Peyer's patch (tissue), 4 donors: ENCODE data around the gene B3GALT6. TPM values are rescaled to one million over a fixed set of nuclear protein-coding genes. Genes with fewer than 3 reads are reported as not detected.

ENCODE experiments used
- DNase-seq, 3 donors: peaks; one replicate each; pipeline ENCODE4 v3.0.0-alpha.2; 2017 to 2019
- H3K27ac ChIP-seq, 4 donors: fragments of 200-600 bp; sonication (generic); one replicate each; pipeline ENCODE4 v1.5.1; 2016 to 2019
- H3K27me3 ChIP-seq, 2 donors: fragments of 200-600 bp; sonication (generic); one replicate each; pipeline ENCODE4 v1.5.1; 2019
- H3K36me3 ChIP-seq, 3 donors: fragments of 200-600 bp; sonication (generic); one replicate each; pipeline ENCODE4 v1.5.1; 2016 to 2019
- H3K4me1 ChIP-seq, 4 donors: fragments of 200-600 bp; sonication (generic); one replicate each; pipeline ENCODE4 v1.5.1; 2016 to 2019
- H3K4me3 ChIP-seq, 4 donors: fragments of 200-600 bp; sonication (generic); 1 replicate in 3 of 4; 2 replicates in 1 of 4; pipeline ENCODE4 v1.5.1; 2016 to 2019; ENCODE audit warnings: mild to moderate bottlenecking in 1 of 4
- H3K9me3 ChIP-seq, 4 donors: fragments of 200-600 bp; sonication (generic); one replicate each; pipeline ENCODE4 v1.5.1; 2016 to 2019; ENCODE audit warnings: mild to moderate bottlenecking in 1 of 4
- CTCF ChIP-seq, 6 experiments: fragments of 450-650 bp in 4 of 6; fragments of 200-600 bp in 2 of 6; sonication (generic) in 1 of 6; IDR thresholded peaks; one replicate each; pipeline ENCODE4 v1.5.1; 2017 to 2019; ENCODE audit warnings: antibody characterized with exemption in 6 of 6, mild to moderate bottlenecking in 3 of 6, moderate library complexity in 1 of 6
- POLR2A ChIP-seq, 2 donors: fragments of 450-650 bp; IDR thresholded peaks; one replicate each; pipeline ENCODE4 v1.5.1; 2017; ENCODE audit warnings: antibody characterized with exemption in 2 of 2, mild to moderate bottlenecking in 2 of 2, moderate library complexity in 2 of 2
- total RNA-seq, 4 donors: library from RNA; depleted of rRNA; stranded (reverse); fragments of >200 nt; gene quantifications; one replicate each; pipeline ENCODE4 v1.1.0, GENCODE V29; 2016

B3GALT6 gene
- total RNA-seq, 4 donors from 2014 or later = 9.1 to 13.4 (median 10.6) TPM

GRCh38 chr1:1204425-1204920, 27.6 kb upstream of the B3GALT6 start:
- DNase-seq = peak in 1 of 3 donors; percentile 37
- Histone ChIP-seq H3K4me1 (peaks cover 0 to 54% (median 36%) of the 10 kb centered on the region in 4 donors), H3K9me3 (no peaks in the 10 kb centered on the region), H3K27me3 (peaks cover 0 to 16% of the 10 kb centered on the region in 2 donors), H3K27ac (no peak overlapping the region), H3K4me3 (no peak overlapping the region), H3K36me3 (no peaks in the 10 kb centered on the region)
- TF ChIP-seq CTCF (IDR thresholded peaks at IDR 0.05) = no peak
- no peak for TF ChIP-seq POLR2A (IDR thresholded peaks at IDR 0.05)

- peak in 1 of 3 donors; percentile 43 for DNase-seq
- Histone ChIP-seq H3K36me3 (no peaks in the 10 kb centered on the region), H3K4me1 (peaks cover 0 to 54% (median 36%) of the 10 kb centered on the region in 4 donors), H3K27me3 (peaks cover 0 to 16% of the 10 kb centered on the region in 2 donors), H3K27ac (peak overlapping the region in 1 of 4 donors; percentile 61), H3K9me3 (no peaks in the 10 kb centered on the region), H3K4me3 (peak overlapping the region in 3 of 4 donors; percentile 30 to 44 (median 43))
- TF ChIP-seq CTCF (IDR thresholded peaks at IDR 0.05) = no peak
- TF ChIP-seq POLR2A (IDR thresholded peaks at IDR 0.05) = no peak
These were observed 26.9 kb upstream of the B3GALT6 start for GRCh38 chr1:1204998-1205768.

GRCh38 chr1:1205769-1206375, 26.2 kb upstream of the B3GALT6 start:
- TF ChIP-seq CTCF (IDR thresholded peaks at IDR 0.05) = no peak
- TF ChIP-seq POLR2A (IDR thresholded peaks at IDR 0.05) = no peak
- no peaks in the 10 kb centered on the region for H3K36me3 ChIP-seq
- H3K27me3 ChIP-seq = peaks cover 0 to 15% of the 10 kb centered on the region in 2 donors
- H3K4me1 ChIP-seq = peaks cover 0 to 47% (median 33%) of the 10 kb centered on the region in 4 donors
- DNase-seq = peak in 1 of 3 donors; percentile 52
- H3K9me3 ChIP-seq = no peaks in the 10 kb centered on the region
- H3K27ac ChIP-seq = peak overlapping the region in 2 of 4 donors; percentile 59 to 61
- peak overlapping the region; percentile 19 to 44 (median 36) for H3K4me3 ChIP-seq

GRCh38 chr1:1206376-1206965, 25.6 kb upstream of the B3GALT6 start, which contains the start of gene TNFRSF18:
Gene TNFRSF18, minus strand, starts transcription at chr1:1206592. Its CDS starts 21 bp downstream, at chr1:1206571.
- H3K36me3 ChIP-seq = no peaks in the 10 kb centered on the region
- H3K4me1 ChIP-seq = peaks cover 0 to 41% (median 30%) of the 10 kb centered on the region in 4 donors
- peak in 2 of 3 donors; percentile 64 to 70 for DNase-seq
- no peak for TF ChIP-seq CTCF (IDR thresholded peaks at IDR 0.05)
- peak within 1 kb of the TSS; percentile 19 to 44 (median 36) for H3K4me3 ChIP-seq
- no peaks in the 10 kb centered on the region for H3K9me3 ChIP-seq
- peak within 1 kb of the TSS in 2 of 4 donors; percentile 59 to 61 for H3K27ac ChIP-seq
- H3K27me3 ChIP-seq = peaks cover 0 to 9% of the 10 kb centered on the region in 2 donors

- H3K27ac ChIP-seq = peak overlapping the region in 2 of 4 donors; percentile 59 to 61
- no peaks in the 10 kb centered on the region for H3K9me3 ChIP-seq
- H3K4me3 ChIP-seq = peak overlapping the region in 3 of 4 donors; percentile 19 to 44 (median 43)
- H3K4me1 ChIP-seq = peaks cover 0 to 46% (median 30%) of the 10 kb centered on the region in 4 donors
- DNase-seq = peak in 1 of 3 donors; percentile 47
- H3K27me3 ChIP-seq = peaks cover 0 to 8% of the 10 kb centered on the region in 2 donors
- H3K36me3 ChIP-seq = no peaks in the 10 kb centered on the region
- TF ChIP-seq CTCF (IDR thresholded peaks at IDR 0.05) (no peak), POLR2A (IDR thresholded peaks at IDR 0.05) (no peak)
These were observed 25.0 kb upstream of the B3GALT6 start for GRCh38 chr1:1206966-1207531.
